NB4 (cell line): Measurements from ENCODE around the gene CBX3.

Experiments
- MYC ChIP-seq: IDR thresholded peaks from 2 replicates; pipeline ENCODE4 v1.6.1; 2011; ENCODE audit warnings: low read depth, low read length
- POLR2A ChIP-seq: IDR thresholded peaks from 2 replicates; pipeline ENCODE4 v1.6.1; 2011; ENCODE audit warnings: mild to moderate bottlenecking; ENCODE audit not compliant: insufficient read length; ENCODE audit errors: extremely low read depth
- TF ChIP-seq, protein P1 (sequence below): IDR thresholded peaks from one replicate; pipeline ENCODE4 v1.5.1; 2012; ENCODE audit warnings: low read depth, low read length
- TF ChIP-seq, protein P2 (sequence below): IDR thresholded peaks from 2 replicates; pipeline ENCODE4 v1.6.1; 2011; ENCODE audit warnings: low read depth, low read length

DNA sequence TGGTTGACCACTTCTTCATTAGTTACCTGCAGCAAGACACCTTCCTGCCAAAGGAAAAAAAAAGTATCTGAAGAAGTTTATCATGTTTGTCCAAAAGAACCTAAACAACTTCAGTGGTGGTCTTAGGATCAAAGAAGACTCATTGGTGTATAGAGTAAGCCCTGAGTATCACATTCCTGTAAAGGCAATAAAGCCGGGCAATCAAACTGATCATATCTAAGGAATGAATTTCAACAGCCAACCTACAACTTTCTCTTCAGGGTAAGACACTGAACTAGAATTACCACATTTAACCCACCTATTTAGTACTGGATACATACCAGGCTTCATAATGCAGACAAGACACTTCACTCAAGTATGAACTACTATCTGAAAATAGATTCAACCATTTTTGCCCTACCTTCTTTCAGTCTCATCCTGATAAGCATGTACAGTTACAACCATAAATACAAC lies 11.1 kb upstream of the CBX3 start:
- TF ChIP-seq, protein P1, sequence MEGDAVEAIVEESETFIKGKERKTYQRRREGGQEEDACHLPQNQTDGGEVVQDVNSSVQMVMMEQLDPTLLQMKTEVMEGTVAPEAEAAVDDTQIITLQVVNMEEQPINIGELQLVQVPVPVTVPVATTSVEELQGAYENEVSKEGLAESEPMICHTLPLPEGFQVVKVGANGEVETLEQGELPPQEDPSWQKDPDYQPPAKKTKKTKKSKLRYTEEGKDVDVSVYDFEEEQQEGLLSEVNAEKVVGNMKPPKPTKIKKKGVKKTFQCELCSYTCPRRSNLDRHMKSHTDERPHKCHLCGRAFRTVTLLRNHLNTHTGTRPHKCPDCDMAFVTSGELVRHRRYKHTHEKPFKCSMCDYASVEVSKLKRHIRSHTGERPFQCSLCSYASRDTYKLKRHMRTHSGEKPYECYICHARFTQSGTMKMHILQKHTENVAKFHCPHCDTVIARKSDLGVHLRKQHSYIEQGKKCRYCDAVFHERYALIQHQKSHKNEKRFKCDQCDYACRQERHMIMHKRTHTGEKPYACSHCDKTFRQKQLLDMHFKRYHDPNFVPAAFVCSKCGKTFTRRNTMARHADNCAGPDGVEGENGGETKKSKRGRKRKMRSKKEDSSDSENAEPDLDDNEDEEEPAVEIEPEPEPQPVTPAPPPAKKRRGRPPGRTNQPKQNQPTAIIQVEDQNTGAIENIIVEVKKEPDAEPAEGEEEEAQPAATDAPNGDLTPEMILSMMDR, result no peak
- TF ChIP-seq, protein P2, sequence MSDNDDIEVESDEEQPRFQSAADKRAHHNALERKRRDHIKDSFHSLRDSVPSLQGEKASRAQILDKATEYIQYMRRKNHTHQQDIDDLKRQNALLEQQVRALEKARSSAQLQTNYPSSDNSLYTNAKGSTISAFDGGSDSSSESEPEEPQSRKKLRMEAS, result no peak
- no peak for TF ChIP-seq POLR2A
- no peak for TF ChIP-seq MYC
